ENCODE measurements around the gene CEBPG.

The CEBPG gene

GRCh38 chr19:33366127-33366526 lies 7.4 kb upstream of the CEBPG start:
- TF ChIP-seq CTCF (conservative IDR thresholded peaks at IDR 0.05), result no peak
- no peak overlapping the region for H3K27ac ChIP-seq

- no peak overlapping the region for H3K27ac ChIP-seq
- no peak for TF ChIP-seq CTCF (conservative IDR thresholded peaks at IDR 0.05)
Observed at GRCh38 chr19:33366897-33367296, 6.6 kb upstream of the CEBPG start.

GRCh38 chr19:33368074-33368864 lies 5.2 kb upstream of the CEBPG start:
- no peak for TF ChIP-seq CTCF (conservative IDR thresholded peaks at IDR 0.05)
- no peak overlapping the region for H3K27ac ChIP-seq

- H3K27ac ChIP-seq, result no peak overlapping the region
- TF ChIP-seq CTCF (conservative IDR thresholded peaks at IDR 0.05), result no peak
Observed at GRCh38 chr19:33370783-33371182, 2.7 kb upstream of the CEBPG start.

GRCh38 chr19:33374236-33374714 lies 766 bp downstream of the CEBPG start:
- no peak; the same call in 1 of the 2 replicates for TF ChIP-seq CTCF (conservative IDR thresholded peaks at IDR 0.05)
- peak overlapping the region; percentile 99 for H3K27ac ChIP-seq

- peak overlapping the region; percentile 99; the same call in 1 of the 2 replicates for H3K27ac ChIP-seq
- TF ChIP-seq CTCF (conservative IDR thresholded peaks at IDR 0.05), result no peak
Observed at GRCh38 chr19:33375156-33375836, 1.8 kb downstream of the CEBPG start.

GRCh38 chr19:33375837-33376159 lies 2.3 kb downstream of the CEBPG start:
- H3K27ac ChIP-seq, result no peak overlapping the region

More at GRCh38 chr19:33375837-33376159, 2.3 kb downstream of the CEBPG start:
- no peak for TF ChIP-seq CTCF (conservative IDR thresholded peaks at IDR 0.05)

Measured in VCaP (cell line).